AG04450 (cell line): ENCODE measurements around the gene RAP2C. TPM values are rescaled to one million over a fixed set of nuclear protein-coding genes. Genes with fewer than 3 reads are reported as not detected.

Source experiments
- CTCF ChIA-PET: fragments of 300-600, 350-600 bp; formaldehyde crosslinking; extraction: SDS; loops from one replicate; lab custom pipeline; 2022; ENCODE audit warnings: antibody characterized with exemption, inconsistent platforms; lab: Charles Lee
- POLR2A ChIA-PET: fragments of 350-600 bp; formaldehyde crosslinking; extraction: SDS; loops from one replicate; lab custom pipeline; 2021; ENCODE audit warnings: antibody characterized with exemption, inconsistent platforms; lab: Yijun Ruan, JAX
- DNase-seq: peaks from one replicate; pipeline ENCODE4 v3.0.0-alpha.2; 2011; ENCODE audit warnings: low read depth, low spot score
- H3K27ac ChIP-seq: one replicate; pipeline ENCODE4 v1.5.1; 2012; ENCODE audit warnings: low read depth, low read length, control low read depth
- H3K27me3 ChIP-seq: one replicate; pipeline ENCODE4 v1.6.0; 2012; ENCODE audit warnings: low read length; ENCODE audit not compliant: control insufficient read depth, insufficient read depth
- H3K4me3 ChIP-seq: 2 replicates; pipeline ENCODE4 v1.5.1; 2011; ENCODE audit warnings: mild to moderate bottlenecking, low read depth, low read length, control low read depth
- H3K9me3 ChIP-seq: 2 replicates; pipeline ENCODE4 v1.5.1; 2012; ENCODE audit warnings: low read length; ENCODE audit not compliant: control insufficient read depth, insufficient read depth
- polyA plus RNA-seq: library from polyadenylated mRNA; depleted of rRNA; stranded (reverse); fragments of >200 nt; gene quantifications from 2 replicates; pipeline ENCODE4 v1.2.3, GENCODE V29; 2011
- TF ChIP-seq, protein P1 (sequence below): IDR thresholded peaks from 2 replicates; pipeline ENCODE4 v1.5.1; 2011; ENCODE audit warnings: low read depth, low read length, control low read depth, inconsistent platforms

RAP2C gene
- polyA plus RNA-seq, 1 experiment, result 19.5 TPM

DNA sequence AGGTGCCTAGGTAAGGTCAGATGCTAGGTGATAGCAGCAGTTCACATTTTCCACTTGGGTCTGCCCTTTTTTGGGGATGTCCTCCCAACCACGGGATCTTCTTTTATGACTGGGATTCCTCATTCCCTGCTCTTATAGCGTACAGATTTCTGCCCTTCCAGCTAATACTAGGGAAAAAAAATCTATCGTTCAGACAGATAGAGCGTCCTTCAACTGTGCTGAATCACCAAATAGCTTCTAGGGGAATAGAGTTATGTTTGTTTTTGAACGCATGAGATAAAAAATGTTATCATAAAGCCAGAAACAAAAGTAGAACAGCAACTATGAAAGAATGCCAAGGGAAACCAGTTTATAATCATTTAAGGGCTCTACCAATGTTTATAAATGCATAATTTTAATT, 13.0 kb downstream of the RAP2C start:
- TF ChIP-seq, protein P1, sequence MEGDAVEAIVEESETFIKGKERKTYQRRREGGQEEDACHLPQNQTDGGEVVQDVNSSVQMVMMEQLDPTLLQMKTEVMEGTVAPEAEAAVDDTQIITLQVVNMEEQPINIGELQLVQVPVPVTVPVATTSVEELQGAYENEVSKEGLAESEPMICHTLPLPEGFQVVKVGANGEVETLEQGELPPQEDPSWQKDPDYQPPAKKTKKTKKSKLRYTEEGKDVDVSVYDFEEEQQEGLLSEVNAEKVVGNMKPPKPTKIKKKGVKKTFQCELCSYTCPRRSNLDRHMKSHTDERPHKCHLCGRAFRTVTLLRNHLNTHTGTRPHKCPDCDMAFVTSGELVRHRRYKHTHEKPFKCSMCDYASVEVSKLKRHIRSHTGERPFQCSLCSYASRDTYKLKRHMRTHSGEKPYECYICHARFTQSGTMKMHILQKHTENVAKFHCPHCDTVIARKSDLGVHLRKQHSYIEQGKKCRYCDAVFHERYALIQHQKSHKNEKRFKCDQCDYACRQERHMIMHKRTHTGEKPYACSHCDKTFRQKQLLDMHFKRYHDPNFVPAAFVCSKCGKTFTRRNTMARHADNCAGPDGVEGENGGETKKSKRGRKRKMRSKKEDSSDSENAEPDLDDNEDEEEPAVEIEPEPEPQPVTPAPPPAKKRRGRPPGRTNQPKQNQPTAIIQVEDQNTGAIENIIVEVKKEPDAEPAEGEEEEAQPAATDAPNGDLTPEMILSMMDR, result no peak
- H3K27me3 ChIP-seq, result no peaks in the 10 kb centered on the region
- no peak for DNase-seq
- no peaks in the 10 kb centered on the region for H3K9me3 ChIP-seq
- no peak overlapping the region for H3K4me3 ChIP-seq
- ChIA-PET CTCF (interaction anchor here (1.9 to 3.2 kb wide), 3 partner anchors 13 to 114 kb away, joined by 4 to 16 read pairs (median 6); partner anchors contain the start of gene RAP2C), POLR2A (no interaction called here)
- H3K27ac ChIP-seq, result no peak overlapping the region

DNA sequence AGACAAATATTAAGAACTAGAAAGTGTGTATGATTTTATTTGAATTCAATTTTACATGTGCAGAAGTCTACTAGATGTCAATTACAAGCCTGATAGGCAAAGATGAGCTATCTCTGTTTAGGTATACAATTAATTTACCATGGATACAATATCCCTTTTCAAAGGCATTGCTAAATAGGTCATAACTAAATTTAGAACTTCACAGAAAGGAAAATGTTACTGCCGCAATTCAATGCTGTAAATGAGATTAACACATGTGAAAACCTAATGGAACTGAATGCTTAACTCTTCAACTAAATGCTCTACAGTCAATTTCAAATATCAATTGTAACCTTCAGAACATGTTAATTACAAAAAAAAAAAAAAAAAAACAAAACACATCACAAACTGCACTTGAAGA, 14.6 kb downstream of the RAP2C start:
- H3K4me3 ChIP-seq, result no peak overlapping the region
- TF ChIP-seq, protein P1, result no peak
- CTCF ChIA-PET, result no interaction called here
- POLR2A ChIA-PET, result no interaction called here
- no peak for DNase-seq
- H3K27me3 ChIP-seq, result no peaks in the 10 kb centered on the region
- no peaks in the 10 kb centered on the region for H3K9me3 ChIP-seq
- no peak overlapping the region for H3K27ac ChIP-seq

DNA sequence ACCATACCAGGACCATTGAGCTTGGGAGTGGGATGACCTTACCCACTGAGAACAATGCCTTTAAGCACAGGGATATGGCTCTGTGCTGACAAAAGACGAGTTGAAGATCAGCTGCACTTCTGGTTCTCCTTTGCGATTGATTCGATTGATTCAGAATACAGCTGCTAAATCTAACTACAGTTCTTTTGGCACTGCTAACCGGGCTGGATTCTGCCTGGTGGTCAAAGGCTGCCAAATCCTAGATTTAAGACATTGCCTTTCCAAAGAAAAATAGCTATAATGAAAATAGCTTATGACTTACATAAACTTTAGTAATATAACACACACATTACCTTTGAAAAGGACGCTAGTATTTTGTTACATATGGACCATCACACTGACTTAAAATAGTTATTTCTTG, 18.3 kb downstream of the RAP2C start:
- ChIA-PET CTCF (interaction anchor here (2.2 kb wide), 1 partner anchor 19 kb away, joined by 10 read pairs; the partner anchor contains the start of gene RAP2C), POLR2A (no interaction called here)
- H3K4me3 ChIP-seq, result no peak overlapping the region
- H3K27ac ChIP-seq, result no peak overlapping the region
- no peaks in the 10 kb centered on the region for H3K27me3 ChIP-seq
- H3K9me3 ChIP-seq, result no peaks in the 10 kb centered on the region
- no peak for DNase-seq
- TF ChIP-seq, protein P1, result no peak

DNA sequence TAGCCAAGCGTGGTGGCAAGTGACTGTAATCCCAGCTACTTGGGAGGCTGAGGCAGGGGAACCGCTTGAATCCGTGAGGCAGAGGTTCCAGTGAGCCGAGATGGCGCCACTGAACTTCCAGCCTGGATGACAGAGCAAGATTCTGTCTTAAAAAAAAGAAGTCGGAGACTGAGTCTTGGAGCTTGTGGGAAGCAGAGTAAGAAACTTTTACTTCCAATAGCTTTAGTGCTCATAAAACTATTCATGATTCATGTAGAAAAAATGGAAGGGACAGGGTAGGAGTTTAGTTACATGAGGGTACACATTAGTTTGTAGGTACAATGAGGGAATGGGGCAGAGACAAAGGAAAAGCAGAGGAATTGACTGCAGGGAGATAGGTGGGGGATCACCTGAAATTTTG, 19.3 kb downstream of the RAP2C start:
- H3K4me3 ChIP-seq, result no peak overlapping the region
- DNase-seq, result no peak
- TF ChIP-seq, protein P1, result no peak
- H3K9me3 ChIP-seq, result no peaks in the 10 kb centered on the region
- no peak overlapping the region for H3K27ac ChIP-seq
- ChIA-PET POLR2A (no interaction called here), CTCF (interaction anchor here (1.1 to 2.2 kb wide), 2 partner anchors 20 to 93 kb away, joined by 3 to 10 read pairs; partner anchors contain the start of gene RAP2C)
- no peaks in the 10 kb centered on the region for H3K27me3 ChIP-seq

DNA sequence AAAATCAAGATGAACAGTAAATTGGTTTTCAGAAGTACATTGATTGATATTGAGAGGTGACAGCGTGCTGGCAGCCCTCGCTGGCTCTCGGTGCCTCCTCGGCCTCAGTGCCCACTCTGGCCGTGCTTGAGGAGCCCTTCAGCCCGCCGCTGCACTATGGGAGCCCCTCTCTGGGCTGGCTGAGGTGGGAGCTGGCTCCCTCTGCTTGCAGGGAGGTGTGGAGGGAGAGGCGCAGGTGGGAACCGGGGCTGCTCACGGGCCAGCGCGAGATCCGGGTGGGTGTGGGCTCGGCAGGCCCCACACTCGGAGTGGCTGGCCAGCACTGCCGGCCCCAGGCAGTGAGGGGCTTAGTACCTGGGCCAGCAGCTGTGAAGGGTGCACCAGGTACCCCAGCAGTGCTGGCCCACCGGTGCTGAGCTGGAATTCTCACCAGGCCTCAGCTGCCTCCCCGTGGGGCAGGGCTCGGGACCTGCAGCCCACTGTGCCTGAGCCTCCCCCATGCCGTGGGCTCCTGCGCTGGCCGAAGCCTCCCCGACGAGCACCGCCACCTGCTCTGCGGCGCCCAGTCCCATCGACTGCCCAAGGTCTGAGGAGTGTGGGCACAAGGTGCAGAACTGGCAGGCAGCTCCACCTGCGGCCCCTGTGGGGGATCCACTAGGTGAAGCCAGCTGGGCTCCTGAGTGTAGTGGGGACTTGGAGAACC, 25.2 kb downstream of the RAP2C start:
- H3K4me3 ChIP-seq, result no peak overlapping the region
- no peak overlapping the region for H3K27ac ChIP-seq
- H3K9me3 ChIP-seq, result peaks cover 7% of the 10 kb centered on the region; the same call in 1 of the 2 replicates
- H3K27me3 ChIP-seq, result no peaks in the 10 kb centered on the region
- POLR2A ChIA-PET, result no interaction called here
- CTCF ChIA-PET, result interaction anchor here (0.5 kb wide), 1 partner anchor 10 kb away, joined by 5 read pairs; no protein-coding TSS in a partner anchor
- no peak for DNase-seq
- TF ChIP-seq, protein P1, result no peak
